ENCODE data around the gene KLHL17. TPM values are rescaled to one million over a fixed set of nuclear protein-coding genes. Genes with fewer than 3 reads are reported as not detected.
A peak's percentile ranks its signal among the peaks of the same experiment; 100 is the strongest.

The KLHL17 gene
- total and polyA plus RNA-seq, 11 donors: 1.6 to 6.8 (median 4.7) TPM

GRCh38 chr1:1004420-1004779 lies 44.0 kb downstream of the KLHL17 start:
- DNase-seq (peak in 2 of 5 donors; percentile 28 to 32), ATAC-seq (no peak)
- 50 to 70% (median 65%) methylated on average over 7 of the region's 7 CpGs for WGBS, 4 donors
- Histone ChIP-seq H3K4me1 (peaks cover 10 to 47% (median 28%) of the 10 kb centered on the region in 12 donors), H3K27ac (peak overlapping the region in 1 of 12 donors; percentile 54), H3K36me3 (peaks cover 0 to 4% (median 0%) of the 10 kb centered on the region in 9 donors), H3K27me3 (peaks cover 0 to 46% (median 0%) of the 10 kb centered on the region in 9 donors), H3K4me3 (no peak overlapping the region), H3K9me3 (no peaks in the 10 kb centered on the region)
- TF ChIP-seq CTCF (IDR thresholded peaks at IDR 0.05) (no peak), POLR2A (IDR thresholded peaks at IDR 0.05) (no peak)
- intact Hi-C loops (cut with DNase I): no loop called here

- DNase-seq: peak in 4 of 5 donors; percentile 48 to 74 (median 65)
- no peak for TF ChIP-seq POLR2A (IDR thresholded peaks at IDR 0.05)
- no peak for TF ChIP-seq CTCF (IDR thresholded peaks at IDR 0.05)
- Histone ChIP-seq H3K27me3 (peaks cover 0 to 39% (median 0%) of the 10 kb centered on the region in 9 donors), H3K4me1 (peaks cover 10 to 42% (median 27%) of the 10 kb centered on the region in 12 donors), H3K4me3 (peak overlapping the region in 4 of 12 donors; percentile 1 to 8 (median 4)), H3K27ac (peak overlapping the region in 8 of 12 donors; percentile 20 to 59 (median 40)), H3K9me3 (no peaks in the 10 kb centered on the region), H3K36me3 (peaks cover 0 to 4% (median 0%) of the 10 kb centered on the region in 9 donors)
- 14 to 23% (median 16%) methylated on average over 14 to 21 of the region's 21 CpGs for WGBS, 4 donors
- ATAC-seq: peak in 3 of 4 donors; percentile 15 to 58 (median 24)
- intact Hi-C loops (cut with DNase I): no loop called here
These were observed 44.7 kb downstream of the KLHL17 start for GRCh38 chr1:1004780-1005697.

GRCh38 chr1:1005774-1006304 lies 45.5 kb downstream of the KLHL17 start:
- intact Hi-C loops (cut with DNase I): no loop called here
- TF ChIP-seq CTCF (IDR thresholded peaks at IDR 0.05): no peak
- no peak for TF ChIP-seq POLR2A (IDR thresholded peaks at IDR 0.05)
- peaks cover 0 to 4% (median 0%) of the 10 kb centered on the region in 9 donors for H3K36me3 ChIP-seq
- ATAC-seq: no peak
- H3K9me3 ChIP-seq: no peaks in the 10 kb centered on the region
- peak overlapping the region in 2 of 12 donors; percentile 31 to 54 for H3K27ac ChIP-seq
- H3K4me3 ChIP-seq: no peak overlapping the region
- peaks cover 10 to 38% (median 25%) of the 10 kb centered on the region in 12 donors for H3K4me1 ChIP-seq
- 53 to 79% (median 58%) methylated on average over 2 to 23 of the region's 23 CpGs for WGBS, 4 donors
- DNase-seq: peak in 2 of 5 donors; percentile 27 to 58
- peaks cover 0 to 31% (median 0%) of the 10 kb centered on the region in 9 donors for H3K27me3 ChIP-seq

Data from heart left ventricle (tissue), 16 donors.